Stimulated activated CD4-positive, alpha-beta T cell treated with anti-CD3 and anti-CD28 coated beads, TNF-alpha, amount 100 ng/mL, for 1 hour (primary cell): ENCODE data around the gene IZUMO4.
"Not testable (repeated sequence)": the region's sequence is repeated elsewhere in the genome, so short reads cannot be mapped to it uniquely, and the experiment has no call there.

Experiments
- DNase-seq, 3 donors: peaks; one replicate each; pipeline ENCODE4 v3.0.0-alpha.2; 2020; ENCODE audit warnings: low read depth in 3 of 3, low spot score in 1 of 3

IZUMO4 gene

DNA sequence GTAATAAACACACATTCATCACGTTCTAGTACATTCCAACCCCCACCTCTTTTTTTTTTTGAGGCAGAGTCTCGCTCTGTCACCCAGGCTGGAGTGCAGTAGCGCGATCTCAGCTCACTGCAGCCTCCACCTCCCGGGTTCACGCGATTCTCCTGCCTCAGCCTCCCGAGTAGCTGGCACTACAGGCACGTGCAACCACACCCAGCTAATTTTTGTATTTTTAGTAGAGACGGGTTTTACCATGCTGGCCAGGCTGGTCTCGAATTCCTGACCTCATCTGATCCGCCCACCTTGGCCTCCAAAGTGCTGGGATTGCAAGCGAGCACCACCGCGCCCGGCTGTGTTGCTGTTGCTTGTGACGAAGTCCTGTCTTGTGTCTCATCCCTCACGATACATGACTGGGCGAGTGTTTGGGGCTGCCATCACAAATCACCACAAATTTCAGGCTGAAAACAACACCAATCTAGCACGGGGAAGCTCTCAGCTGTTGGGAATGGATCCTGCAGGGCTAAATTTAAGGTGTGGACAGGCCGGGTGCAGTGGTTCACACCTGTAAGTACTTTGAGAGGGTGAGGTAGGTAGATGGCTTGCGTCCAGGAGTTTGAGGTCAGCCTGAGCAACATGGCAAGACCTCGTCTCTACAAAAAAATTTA, 16.3 kb upstream of the IZUMO4 start:
- no peak for DNase-seq

DNA sequence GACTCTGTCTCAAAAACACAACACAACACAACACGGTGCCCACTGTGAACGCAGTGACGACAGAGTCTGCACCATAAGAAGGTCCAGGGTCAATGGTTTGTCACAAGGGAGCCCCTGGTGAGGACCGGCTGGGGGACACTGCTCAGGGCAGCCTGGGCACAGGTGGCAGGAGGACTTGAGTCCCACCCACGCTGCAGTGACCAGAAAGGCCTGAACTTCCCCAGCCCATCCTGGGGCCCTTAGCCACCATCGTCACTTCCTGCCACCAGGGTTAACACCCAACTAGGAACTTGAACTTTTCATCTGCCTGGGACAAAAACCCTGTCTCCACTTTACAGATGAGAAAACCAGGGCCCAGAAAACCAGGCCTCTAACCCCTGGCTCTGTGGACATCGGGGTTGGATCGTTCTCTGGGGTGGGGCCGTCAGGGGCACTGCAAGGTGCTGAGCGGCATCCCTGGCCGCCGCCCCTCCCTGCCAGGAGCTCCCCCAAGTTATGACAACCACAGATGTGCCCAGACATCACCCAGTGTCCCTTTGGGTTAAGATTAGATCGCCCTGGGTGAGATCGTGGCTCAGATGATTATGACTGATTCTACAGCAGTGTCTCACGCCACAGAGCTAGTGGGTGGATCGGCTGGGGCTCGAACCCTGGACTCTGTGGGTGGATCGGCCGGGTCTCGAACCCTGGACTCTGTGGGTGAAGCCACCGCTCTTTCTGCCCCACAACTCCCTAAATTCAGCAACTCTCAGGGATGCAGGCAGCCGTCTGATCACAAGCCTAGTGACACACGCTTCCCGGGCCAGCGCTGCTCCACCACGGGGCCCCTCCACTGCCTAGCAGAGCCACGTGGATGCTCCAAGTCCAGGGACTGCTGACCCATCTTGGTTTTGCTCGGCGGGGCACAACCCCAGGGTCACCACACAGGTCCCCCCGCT, 14.6 kb upstream of the IZUMO4 start:
- no peak for DNase-seq

DNA sequence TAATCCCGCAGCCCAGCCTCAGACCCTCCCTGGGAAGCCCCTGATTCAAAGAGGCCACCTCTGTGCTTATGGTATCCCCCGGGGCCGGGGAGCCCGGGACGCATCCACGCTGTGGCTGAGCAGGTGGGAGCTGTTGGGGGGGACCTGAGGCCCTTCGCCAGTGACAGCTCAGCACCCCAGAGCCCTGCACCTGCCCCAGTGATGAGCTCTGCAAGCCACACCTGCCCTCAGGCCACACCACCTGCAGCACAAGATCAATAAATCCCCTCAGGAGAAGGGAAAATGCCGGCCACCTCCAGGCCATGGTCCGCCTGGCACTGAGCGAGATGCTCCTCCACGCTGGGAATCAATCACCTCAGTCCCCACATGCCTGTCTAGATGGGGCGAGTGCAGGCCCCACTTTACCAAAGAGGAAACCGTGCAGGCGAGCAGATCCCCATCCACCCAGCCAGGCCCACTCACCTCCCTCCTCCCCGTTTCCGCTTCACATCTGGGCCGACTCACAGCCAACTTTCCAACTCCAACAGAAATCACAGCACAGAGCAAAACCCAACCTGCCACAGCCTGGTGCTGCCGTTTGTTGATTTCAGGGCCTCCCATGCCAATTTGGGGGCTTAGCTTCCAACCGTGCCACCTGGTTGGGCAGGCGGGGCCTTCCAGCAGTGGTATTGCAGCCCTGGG, 13.4 kb upstream of the IZUMO4 start:
- peak in 2 of 3 donors; percentile 44 to 59 for DNase-seq

DNA sequence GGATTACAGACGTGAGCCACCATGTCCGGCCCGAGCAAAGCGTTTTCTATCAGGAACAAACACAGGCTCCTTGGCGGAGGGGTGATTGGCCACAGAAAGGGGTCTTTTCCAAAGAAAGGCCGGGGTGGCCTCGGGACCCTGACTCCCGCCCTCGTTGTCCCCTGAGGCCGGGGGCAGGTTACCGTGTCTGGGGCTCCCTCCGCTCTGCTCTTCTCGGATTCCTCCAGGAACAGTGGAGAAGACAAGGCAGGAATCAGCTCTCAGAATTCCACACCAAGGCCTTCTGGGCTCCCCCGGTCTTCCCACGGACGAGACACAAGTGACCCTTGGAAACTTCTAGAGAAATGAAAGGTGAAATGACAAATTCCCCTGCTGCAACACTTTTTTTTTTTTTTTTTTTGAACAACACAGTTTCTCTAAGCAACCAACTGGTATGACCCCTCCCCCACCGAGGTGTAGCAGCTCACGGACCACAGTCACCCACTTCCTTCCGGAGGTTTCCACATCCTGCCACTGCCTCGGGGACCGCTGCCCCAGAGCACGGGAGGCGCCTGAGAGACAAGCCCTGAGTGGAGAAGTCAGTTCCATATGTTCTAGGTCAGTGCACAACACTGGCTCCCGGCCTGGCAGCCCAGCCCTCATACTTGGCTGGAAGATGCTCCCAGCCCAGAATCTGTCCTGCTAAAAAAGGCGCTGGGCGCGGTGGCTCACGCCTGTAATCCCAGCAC, 11.6 kb upstream of the IZUMO4 start:
- peak; percentile 66 to 95 (median 80) for DNase-seq

DNA sequence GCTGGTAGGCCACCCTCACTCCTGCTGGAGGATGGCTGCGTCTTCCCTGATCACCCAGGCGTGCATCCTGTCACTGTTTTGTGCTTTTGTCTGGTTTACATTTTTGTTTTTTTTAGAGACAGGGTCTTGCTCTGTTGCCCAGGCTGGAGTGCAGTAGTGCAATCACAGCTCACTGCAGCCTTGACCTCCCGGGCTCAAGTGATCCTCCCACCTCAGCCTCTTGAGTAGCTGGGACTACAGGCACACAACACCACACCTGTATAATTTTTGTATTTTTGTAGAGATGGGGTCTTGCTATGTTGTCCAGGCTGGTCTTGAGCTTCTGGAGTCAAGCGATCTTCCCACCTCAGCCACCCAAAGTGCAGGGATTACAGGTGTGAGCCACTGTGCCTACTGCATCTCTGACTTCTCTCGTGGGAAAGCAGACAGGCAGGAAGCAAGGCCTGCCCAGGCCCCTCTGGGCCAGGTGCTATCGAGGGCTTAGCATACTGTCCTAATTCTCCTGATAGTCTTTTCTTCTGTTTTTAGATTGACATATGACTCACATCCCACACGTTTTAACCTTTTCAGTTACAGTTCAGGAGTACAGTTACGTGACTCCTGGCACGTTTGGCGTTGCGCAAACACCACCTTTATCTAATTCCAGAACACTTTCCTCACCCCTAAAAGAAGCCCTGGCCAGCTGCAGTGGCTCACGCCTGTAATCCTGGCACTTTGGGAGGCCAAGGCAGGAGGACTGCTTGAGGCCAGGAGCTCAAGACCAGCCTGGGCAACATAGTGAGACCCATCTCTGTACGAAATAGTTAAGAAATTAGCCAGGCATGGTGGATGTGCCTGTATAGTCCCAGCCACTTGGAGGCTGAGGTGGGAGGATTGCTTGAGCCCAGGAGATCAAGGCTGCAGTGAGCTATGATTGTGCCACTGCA, 9.8 kb upstream of the IZUMO4 start:
- DNase-seq = not testable (repeated sequence)

DNA sequence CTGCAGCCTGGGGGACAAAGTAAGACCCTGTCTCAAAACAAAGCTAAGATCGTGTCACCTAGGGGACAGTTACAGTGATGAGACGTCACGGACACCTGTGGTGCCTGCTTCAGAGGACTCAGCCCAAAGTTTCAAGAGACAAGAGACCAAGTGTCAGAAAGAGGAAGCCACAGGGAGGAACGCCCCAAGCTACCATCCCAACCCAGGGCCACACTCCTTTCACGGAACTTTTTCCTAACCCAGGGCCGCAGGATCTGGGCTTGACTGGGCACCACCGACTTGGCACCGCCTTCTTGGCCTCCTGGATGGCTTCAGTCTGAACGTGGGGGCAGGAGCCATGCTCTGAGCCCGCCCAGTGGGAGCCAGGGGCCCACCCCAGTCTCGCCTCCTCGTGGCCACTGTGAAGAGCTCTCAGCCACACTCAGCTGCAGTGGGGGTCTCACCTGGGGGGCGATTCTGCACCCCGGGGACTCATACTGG, 9.1 kb upstream of the IZUMO4 start:
- no peak for DNase-seq

DNA sequence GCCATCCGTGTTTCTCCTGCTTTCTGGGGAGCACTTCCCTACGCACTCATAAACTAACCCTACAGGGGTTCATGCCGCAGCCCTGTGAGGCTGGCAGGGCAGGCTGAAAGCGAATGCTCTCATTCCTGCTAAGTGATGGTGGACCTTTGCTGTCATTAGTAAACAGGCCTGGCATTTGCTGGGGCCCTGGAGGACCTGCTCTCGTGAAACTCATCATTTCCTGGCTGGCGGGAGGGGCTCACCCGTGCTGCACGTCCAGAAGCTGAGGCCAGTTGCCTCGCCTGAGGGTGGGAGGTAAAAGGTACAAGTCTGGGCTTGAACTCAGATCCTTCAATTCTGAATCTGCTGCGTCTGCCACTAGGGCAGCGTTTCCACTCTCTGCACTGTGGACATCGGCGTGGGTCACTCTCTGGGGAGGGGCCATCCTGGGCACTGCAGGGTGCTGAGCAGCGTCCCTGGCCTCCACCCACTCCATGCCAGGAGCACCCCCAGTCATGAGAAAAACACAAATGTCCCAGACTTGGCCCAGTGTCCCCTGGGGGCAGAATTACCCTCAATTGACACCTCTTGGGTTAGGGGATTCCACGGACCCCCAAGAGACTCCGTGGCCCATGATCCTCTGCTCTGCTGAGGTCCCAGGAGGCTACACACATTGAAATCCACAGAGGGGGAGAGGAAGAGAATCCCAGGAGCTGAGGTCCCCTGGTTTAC, 7.6 kb upstream of the IZUMO4 start:
- no peak for DNase-seq

GRCh38 chr19:2089727-2090053, 7.0 kb upstream of the IZUMO4 start:
- DNase-seq = no peak

DNA sequence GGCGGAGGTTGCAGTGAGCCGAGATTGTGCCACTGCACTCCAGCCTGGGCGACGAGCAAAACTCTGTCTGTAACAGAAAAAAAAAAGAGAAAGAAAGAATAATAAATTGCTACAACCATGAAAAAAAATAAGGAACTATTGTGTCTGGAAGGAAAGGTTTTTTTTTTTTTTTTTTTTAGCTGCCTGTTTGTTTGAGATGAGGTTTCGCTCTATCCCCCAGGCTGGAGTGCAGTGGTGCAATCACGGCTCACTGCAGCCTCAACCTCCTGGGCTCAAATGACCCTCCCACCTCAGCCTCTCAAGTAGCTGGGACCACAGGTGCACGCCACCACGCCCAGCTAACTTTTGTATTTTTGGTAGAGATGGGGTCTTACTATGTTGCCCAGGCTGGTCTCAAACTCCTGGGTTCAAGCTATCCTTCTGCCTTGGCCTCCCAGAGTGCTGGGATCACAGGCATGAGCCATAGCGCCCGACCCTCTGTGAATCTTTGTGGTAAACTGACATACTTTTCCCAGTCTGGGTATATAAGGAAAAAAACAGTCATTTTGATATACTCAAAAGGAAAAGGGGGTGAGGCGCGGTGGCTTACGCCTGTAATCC, 4.7 kb upstream of the IZUMO4 start:
- not testable (repeated sequence) for DNase-seq

DNA sequence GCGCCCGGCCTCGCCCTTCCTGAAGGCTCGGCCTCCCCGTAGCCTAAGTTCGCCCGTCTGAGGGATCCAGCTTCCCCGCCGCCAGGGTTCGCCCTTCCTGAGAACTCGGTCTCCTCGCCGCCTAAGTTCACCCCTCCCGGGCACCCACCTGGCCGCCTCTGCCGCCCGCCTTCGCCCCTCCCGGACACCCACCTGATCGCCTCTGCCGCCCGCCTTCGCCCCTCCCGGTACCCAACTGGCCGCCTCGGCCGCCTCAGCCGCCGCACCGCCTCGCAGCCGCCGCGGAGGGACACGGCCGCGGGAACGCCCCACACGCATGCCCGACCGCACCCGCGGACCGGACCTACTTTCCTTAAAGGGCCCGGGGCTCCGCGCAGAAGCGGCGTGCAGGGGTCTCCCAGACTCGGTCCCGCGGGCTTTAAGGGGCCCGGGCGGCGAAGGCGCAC, 658 bp upstream of the IZUMO4 start, which contains the start of gene MOB3A:
Gene MOB3A (minus strand): TSS at position 293 of the 446 bp plus-strand sequence. CDS start 17,766 bp downstream, outside the sequence.
- peak in 2 of 3 donors; percentile 77 to 80 for DNase-seq

- no peak for DNase-seq
Observed at GRCh38 chr19:2097203-2097885, 629 bp downstream of the IZUMO4 start.

DNA sequence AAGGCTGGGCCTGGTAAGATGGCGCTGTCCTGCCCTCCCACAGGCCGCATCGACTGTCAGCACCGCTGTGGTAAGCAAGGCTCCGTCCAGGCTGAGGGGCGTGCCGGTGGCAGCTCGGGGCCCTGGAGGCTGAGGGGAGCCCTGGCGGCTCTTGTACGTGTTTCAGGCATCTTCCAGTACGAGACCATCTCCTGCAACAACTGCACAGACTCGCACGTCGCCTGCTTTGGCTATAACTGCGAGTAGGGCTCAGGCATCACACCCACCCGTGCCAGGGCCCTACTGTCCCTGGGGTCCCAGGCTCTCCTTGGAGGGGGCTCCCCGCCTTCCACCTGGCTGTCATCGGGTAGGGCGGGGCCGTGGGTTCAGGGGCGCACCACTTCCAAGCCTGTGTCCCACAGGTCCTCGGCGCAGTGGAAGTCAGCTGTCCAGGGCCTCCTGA, 1.2 kb downstream of the IZUMO4 start:
- DNase-seq = no peak

DNA sequence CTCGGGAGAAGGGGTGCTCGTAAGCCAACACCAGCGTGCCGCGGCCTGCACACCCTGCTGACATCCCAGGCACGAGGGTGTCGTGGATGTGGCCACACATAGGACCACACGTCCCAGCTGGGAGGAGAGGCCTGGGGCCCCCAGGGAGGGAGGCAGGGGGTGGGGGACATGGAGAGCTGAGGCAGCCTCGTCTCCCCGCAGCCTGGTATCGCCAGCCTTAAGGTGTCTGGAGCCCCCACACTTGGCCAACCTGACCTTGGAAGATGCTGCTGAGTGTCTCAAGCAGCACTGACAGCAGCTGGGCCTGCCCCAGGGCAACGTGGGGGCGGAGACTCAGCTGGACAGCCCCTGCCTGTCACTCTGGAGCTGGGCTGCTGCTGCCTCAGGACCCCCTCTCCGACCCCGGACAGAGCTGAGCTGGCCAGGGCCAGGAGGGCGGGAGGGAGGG, 2.4 kb downstream of the IZUMO4 start:
- no peak for DNase-seq

DNA sequence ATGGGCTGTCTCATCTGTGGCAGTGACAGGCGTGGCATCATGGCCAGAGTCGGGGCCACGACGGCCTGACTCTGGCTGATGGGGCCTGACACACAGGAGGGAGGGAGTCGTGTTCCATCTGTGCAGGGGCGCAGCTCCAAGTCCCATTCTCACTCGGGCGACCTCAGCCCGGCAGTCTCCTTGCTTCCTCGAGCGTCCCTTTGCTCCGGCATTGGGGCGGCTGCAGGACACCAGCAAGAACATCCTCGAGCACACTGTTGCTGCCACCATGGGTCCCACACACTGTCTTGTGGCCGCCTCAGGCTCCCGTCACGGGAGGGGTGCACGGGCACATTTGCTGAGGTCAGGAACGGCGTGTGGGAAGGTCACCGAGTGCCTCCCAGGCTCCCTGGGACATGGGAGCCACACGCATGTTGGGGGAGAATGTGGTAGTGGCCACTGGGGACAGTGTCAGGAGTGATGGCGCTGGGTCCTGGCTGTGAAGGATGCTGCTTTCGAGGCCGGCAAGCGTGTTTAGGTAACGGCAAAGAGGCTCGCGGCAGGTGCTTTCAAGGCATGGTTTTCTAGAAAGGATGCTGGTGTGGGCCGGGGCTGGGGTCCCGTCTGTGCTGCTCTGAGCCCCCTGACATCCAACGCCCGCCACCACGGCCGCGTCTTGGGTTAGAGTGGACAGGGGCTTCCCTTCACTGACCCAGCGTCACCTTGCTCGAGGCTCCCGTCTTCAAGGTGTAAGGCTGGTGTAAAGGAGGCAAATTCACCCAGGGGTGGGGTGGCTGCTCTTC, 3.4 kb downstream of the IZUMO4 start:
- no peak for DNase-seq

GRCh38 chr19:2100719-2101061, 4.0 kb downstream of the IZUMO4 start:
- DNase-seq = no peak

DNA sequence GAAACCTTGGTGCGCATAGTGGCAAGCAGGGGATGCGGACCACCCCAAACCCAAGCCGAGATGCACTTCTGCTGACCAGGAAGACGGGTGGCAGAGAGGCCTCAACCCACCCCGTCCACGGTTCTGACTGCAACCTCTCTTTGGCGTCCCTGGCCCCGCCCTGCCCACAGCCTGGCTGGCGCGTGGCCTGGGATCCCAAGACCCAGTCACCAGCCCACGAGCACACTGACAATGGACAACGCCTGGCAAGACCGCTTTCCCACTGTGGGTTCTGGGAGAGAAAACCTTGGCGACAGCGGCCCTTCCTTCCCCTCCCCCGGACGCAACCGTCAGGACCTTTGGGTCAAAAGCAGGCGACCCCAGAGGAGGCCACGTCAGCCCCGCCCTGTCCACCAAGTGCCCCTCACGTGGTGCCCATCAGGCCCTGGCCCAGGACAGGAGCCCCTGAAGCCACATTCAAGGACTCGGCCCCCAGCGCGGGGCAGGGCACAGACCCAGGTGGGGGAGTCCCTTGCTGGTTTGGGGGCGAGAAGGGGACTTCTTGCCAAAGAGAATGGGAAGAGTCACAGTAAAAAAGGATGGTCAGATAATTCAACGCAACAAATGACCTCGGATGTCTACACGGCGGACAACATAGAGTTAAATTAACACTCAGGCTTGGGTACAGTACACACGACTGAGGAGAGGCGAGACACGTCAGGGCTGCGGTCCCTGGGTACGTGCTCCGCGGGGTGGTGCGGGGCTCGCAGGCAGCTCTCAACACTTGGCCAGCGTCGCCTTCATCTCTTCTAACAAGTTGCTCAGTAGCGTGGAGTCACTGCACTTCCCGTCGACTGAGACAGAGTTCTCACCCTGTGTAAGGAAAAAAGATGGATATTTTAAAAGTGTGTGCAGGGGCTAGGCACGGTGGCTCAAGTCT, 5.0 kb downstream of the IZUMO4 start:
- no peak for DNase-seq
